Muscle of back (tissue), 13 donors: Measurements from ENCODE around the gene POLR3G. TPM values are rescaled to one million over a fixed set of nuclear protein-coding genes. Genes with fewer than 3 reads are reported as not detected.

Experiments used
- DNase-seq, 3 donors: peaks; one replicate each; pipeline versions ENCODE4 v3.0.0 to v3.0.0-alpha.2; 2013
- long read RNA-seq, 9 donors: transcript quantifications; one replicate each; lab custom pipeline, GENCODE V29; 2026
- polyA plus RNA-seq, 10 donors: library from polyadenylated mRNA; unstranded; fragments of 120-200 nt; gene quantifications; one replicate each; pipeline ENCODE4 v1.2.1, GENCODE V29; 2013; ENCODE audit not compliant: insufficient read length in 10 of 10

The POLR3G gene
- polyA plus RNA-seq, result 1 to 10 TPM; 1.3 to 3.4 (median 1.9) TPM
- long read RNA-seq, donor 1, partial matches to known transcripts, result 0 of 1 reads
- long read RNA-seq, donor 1, other reads (novel, unspliced or antisense), result 0 of 1 reads
- long read RNA-seq, donor 2, result 0 reads
- long read RNA-seq, donor 3, result 0 reads
- long read RNA-seq, donor 4, result 0 reads
- long read RNA-seq, donor 5, result 0 reads
- long read RNA-seq, donor 6, partial matches to known transcripts, result 5 of 16 reads
- long read RNA-seq, donor 6, other reads (novel, unspliced or antisense), result 10 of 16 reads
- long read RNA-seq, donor 7, result 0 reads
- long read RNA-seq, donor 8, result 0 reads
- long read RNA-seq, donor 9, result 0 reads

- peak; percentile 89 to 96 (median 91) for DNase-seq
Measured at GRCh38 chr5:90474235-90475107, at the start of gene POLR3G, which contains the start of gene MBLAC2. Gene POLR3G, plus strand, starts transcription at chr5:90474864. Its CDS starts 10,704 bp downstream, at chr5:90485568. Gene MBLAC2, minus strand, starts transcription at chr5:90474771. Its CDS starts 479 bp downstream, at chr5:90474292.

DNA sequence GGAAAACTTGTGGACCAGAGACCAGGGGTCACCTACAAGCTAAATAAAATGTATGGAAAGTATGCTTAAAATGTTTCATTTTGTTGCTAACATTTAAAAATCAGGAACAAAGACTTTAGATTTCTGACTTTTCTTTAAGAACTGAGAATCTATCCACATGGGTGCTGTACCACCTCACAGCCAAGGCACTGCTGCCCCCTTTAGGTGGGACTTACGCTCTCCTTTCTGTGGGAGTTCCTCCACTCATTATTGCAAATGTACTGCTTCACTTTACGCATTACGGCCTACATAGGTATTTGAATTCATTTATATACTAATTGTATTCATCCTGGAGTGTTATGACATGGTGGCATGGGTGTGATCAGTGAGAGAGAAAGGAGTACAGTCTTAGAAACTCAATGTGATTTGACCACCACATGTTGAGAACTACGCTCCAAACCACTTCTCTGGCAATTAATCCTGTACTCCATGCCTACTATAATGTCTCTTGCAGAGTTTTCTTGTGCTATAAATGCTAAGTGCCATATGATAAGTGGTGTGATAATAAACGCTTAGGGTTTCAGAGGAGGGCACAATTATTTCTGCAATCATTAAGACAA is 40.4 kb upstream of the POLR3G start:
- peak; percentile 15 to 52 (median 22) for DNase-seq

DNA sequence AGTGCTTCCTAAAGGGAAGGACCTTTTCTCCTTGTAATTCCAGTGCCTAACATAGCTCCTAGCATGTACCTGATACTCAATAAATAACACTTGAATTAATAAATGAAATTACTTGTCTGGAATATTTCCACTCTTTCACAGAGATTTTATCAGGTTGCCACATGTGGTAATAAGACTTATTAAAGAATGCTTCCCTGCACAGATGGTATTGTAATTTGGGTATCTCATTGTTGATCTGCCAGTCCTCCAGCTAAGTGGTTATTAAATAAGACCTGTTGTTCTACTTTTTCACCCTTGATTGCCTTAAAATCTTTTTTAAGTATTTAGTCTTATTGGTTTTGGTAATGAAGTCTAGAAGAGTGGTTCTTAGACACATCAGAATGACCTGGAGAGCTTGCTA is 37.0 kb upstream of the POLR3G start:
- DNase-seq, result no peak

GRCh38 chr5:90438100-90438499 is 36.6 kb upstream of the POLR3G start:
- no peak for DNase-seq

DNA sequence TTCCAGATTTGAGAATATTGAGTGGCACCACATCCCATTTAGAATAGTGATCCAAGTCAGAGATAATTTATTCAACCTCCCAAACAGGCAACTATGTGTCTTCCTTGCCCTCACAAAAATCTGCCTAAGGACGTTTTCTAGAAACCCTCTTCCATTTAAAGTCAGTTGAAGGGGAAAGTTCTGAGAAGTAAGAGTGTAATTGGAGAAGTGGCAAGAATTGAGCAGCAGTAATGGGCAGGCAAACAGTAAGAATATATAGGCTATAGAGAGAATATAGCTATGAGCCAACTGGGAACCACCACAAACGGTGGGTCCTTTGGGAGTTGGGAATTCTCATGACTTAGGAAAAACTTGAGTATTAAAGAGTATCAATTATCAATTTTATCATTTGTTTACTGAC is 34.0 kb upstream of the POLR3G start:
- DNase-seq, result no peak

GRCh38 chr5:90446961-90447360 is 27.7 kb upstream of the POLR3G start:
- DNase-seq, result peak in 1 of 3 donors; percentile 2

GRCh38 chr5:90461288-90461687 is 13.4 kb upstream of the POLR3G start:
- no peak for DNase-seq

DNA sequence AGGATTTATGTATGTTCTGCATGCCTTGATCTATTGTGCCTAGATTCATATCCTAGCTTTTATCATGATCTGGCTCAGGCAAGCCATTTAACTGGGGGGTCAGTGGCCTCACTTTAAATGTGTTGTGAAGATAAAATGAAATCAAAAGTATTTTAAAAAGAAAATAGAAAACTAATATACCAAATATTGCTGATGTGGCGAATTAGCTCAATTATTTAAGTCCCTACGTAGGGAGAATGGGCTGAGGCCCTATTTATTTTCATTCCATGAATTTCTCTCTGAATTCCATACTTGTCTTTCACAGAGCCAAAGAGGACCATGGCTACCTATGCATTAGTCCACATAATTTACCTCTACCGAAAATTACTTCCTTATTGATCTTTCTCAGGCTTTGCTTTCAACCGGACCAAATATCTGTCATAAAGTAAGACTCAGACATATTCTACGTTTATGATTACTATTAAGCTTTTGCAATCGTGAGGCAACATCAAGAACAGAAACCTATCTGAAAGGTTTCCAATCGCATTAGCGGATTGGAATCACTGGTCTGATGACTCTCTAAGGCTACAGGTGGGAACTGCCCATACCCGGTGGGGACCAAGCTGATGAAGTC is 1.8 kb upstream of the POLR3G start:
- DNase-seq, result no peak

DNA sequence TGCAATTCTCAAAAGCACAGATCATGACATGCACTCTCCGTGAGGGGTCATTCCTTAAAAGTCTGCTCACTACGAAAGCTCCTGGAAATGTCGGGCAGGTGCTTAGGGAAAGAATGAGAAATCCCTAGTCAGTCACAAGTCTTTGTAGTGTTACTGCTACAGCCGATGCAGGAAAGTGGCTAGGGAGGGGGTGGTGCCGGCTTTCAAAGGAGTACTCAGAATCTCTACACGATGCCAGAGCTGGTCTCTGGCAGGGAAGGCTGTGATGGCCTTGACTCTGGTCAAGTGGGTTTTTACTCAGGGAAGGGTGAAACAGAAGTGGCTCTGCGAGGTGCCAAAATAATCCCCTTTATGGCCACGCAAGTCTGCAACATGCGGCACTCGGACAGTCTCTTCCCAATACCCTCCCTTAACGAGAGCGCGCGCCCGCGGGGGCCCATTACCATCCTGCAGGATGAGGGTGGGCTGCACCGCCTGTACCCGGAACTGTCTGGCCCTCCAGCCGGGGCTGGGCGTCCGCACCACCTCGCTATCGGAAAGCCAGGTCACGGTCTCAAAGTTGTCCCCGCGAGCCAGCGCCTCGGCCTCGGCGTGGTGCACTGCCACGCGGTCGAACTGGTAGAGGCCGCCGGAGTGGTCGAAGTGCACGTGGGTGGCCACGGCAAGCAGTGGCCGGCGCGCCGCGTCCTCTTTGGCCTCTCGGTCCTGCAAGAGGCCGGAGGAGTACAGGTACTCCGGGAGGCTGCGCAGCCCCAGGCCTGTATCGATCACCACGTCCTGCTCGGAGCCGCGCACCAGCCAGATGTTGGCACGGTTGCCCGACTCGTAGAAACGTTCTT is 1.0 kb upstream of the POLR3G start:
- DNase-seq, result peak in 1 of 3 donors; percentile 44

DNA sequence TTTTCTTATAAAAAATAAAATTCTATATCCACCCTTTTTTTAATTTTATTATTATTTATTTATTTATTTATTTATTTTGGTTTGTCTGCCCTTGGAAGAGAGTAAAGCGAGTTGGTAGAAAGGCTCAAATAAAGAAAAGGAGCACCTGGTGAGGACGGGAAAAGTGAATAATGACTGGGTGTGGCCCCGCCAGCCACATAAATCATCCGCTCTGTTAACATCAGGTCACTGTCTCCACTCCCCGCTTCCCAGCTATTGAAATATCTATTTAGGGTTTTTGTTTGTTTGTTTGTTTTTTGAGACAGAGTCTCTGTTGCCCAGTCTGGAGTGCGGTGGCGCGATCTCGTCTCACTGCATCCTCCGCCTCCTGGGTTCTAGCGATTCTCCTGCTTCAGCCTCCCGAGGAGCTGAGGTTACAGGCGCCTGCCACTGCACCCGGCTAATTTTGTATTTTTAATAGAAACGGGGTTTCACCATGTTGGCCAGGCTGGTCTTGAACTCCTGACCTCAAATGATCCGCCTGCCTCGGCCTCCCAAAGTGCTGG is 844 bp downstream of the POLR3G start:
- no peak for DNase-seq

GRCh38 chr5:90476391-90476790 is 1.7 kb downstream of the POLR3G start:
- no peak for DNase-seq

GRCh38 chr5:90477073-90477472 is 2.4 kb downstream of the POLR3G start:
- no peak for DNase-seq

DNA sequence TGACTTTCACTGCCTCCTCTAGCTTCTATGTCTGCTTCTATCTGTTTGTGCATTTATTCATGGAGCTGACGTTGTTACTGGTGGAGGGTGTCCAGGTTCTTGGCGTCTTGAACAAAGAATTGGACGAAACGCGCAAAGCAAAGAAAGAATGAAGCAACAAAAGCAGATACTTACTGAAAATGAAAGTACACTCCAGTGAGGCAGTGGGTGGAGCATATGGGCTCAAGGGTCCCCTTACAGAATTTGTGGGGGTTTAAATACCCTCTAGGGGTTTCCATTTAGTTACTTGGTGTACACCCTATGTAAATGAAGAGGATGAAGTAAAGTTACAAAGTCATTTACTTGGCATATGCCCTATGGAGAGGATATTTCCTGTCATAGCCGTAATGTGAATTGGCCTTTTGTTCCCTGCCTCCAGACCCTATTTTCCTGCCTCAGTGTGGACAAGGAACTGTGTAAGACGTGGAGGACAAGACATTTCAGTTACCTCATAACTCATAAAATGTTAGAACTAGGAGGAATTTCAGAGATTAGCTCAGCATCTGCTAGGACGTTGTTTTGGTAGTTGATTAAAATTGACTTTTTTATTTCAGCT is 3.1 kb downstream of the POLR3G start:
- no peak for DNase-seq

GRCh38 chr5:90479611-90480385 is 5.1 kb downstream of the POLR3G start:
- no peak for DNase-seq

GRCh38 chr5:90480699-90481098 is 6.0 kb downstream of the POLR3G start:
- DNase-seq, result no peak

DNA sequence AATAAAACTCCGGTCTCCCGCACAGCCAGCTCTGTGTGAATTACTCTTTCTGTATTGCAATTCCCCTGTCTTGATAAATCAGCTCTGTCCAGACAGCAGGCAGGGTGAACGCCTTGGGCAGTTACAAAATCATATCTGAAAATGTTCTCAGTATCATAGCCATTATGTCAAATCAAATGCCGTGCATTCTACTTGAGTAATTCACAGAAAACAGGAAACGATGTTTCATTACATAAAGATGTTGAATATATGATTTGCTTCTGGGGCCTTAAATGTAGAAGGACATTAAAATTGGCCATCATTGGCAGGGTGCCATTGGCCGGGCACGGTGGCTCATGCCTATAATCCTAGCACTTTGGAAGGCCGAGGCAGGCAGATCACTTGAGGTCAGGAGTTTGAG is 8.5 kb downstream of the POLR3G start:
- DNase-seq, result no peak

GRCh38 chr5:90484540-90484939 is 9.9 kb downstream of the POLR3G start:
- DNase-seq, result no peak

DNA sequence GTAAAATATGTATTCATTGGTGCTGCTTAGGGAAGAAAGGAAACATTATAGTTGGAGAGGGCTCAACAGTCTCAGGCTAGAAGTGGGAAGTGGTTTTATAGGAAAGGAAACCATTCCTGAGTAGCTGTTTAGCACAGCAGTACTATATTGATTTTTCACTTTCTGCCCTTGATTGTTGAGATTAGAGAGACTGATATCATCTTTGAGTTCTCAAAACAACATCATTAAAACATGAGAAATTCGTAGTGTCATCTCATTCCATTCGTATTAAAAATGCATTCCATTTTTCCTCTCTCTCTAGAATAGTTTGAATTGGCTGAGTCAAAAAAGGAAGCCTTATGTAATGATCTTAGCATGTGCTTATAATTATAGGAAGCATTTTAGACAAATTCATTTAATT is 14.1 kb downstream of the POLR3G start:
- DNase-seq, result peak in 1 of 3 donors; percentile 46

DNA sequence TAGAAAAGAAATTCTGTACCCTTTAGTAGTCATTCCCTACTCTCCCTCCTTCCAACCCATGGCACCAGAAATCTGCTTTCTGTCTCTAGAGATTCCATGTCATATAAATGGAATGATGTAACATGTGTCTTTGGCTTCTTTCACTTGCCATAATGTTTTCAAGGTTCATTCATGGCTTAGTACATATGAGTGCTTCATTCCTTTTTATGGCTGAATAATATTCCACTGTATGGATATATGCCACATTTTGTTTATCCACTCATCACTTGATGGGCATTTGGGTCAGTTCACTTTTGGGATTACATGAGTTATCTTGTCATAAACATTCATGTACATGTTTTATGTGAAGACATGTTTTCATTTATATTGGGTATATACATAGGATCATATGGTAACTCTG is 19.4 kb downstream of the POLR3G start:
- DNase-seq, result no peak
